GM08714 (cell line): Measurements from ENCODE around the gene CDH23.

Experiments used
- H3K4me3 ChIP-seq: fragments of 200-500 bp; sonication (Bioruptor generic); 2 replicates; pipeline ENCODE4 v1.5.1; 2014; ENCODE audit warnings: mild to moderate bottlenecking, low read length, inconsistent platforms
- ZNF274 ChIP-seq: IDR thresholded peaks from 2 replicates; pipeline ENCODE4 v1.6.1; 2012; ENCODE audit warnings: mild to moderate bottlenecking, low read depth, low read length

The CDH23 gene

DNA sequence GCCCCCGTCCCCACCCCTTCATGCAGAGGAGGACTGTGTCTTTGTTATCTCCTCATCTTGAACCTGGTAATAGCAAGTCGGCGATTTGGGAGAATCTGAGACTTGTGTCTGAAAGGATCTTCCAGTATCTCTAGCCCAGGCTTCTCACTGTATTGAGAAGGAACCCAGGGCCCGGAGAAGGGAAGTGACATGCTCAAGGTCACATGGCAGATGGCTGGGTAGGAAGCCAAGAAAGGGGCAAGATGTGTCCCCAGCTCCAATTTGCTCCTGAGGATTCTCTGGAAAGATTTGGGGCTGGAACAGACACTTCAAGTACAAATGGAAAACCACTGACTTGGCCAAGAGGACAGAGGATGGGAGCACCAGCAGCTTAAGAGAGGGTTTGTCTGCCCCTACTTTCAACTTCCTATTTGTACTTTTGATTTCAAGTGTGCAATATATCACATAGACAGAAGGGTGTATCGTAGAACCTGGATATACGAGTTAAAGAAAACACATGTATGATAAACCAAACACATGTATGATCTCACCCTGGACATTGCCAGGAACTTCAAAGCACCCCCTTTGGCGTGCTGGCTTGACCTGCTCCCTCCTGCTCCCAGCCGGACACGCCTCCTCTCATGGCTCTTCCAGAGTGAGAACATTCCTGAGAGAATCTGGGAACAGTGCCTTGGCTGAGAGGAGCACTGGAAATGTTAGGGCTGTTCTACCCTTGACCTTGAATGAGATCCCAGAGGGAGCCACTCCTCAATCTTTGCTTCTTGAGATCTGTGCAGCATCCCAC lies 79.7 kb downstream of the CDH23 start:
- no peak overlapping the region for H3K4me3 ChIP-seq
- TF ChIP-seq ZNF274, result no peak

DNA sequence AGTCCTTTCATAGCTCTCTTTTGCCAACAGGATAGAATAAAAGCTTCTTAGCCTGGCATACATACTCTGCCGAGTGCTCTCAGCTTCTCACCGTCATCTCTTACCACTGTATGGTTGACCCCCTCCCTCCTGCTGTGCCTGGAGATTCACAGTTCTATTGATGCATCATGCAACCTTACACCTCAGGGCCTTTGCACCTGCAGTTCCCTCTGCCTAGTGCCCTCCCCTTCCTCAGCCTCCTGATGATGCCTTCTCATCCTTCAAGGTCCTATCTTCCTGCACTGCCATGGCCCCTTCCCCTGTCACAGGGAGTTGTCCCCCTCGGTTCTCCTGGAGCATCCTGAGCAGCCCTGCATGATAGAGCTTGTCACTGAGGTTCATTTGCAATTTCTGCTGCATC lies 81.5 kb downstream of the CDH23 start:
- H3K4me3 ChIP-seq, result no peak overlapping the region
- no peak for TF ChIP-seq ZNF274

DNA sequence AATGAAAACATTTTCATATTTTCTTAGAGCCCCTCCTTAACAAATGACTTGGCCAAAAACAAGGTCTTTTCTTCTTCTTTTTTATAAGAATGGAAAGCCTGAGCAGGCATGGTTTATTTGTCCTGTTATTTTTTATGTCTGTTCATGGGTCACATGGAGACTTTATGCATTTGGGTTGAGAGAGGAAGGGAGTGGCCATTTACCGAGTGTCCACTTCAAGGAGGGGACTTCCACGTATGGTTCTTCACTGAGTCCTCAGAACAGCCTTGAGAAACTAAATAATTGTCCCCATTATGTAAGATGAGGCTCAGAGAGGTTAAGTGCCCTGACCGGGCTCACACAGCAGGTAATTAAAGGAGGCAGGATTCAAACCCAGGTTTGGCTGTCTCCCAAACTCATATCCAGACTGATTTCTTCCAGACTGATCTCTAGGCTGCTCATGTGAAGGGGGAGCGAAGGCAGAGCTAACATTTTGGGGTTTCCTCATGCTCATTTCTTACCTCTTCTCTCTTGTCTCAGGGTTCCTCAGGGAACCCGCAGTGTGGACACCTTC lies 82.2 kb downstream of the CDH23 start:
- TF ChIP-seq ZNF274, result no peak
- no peak overlapping the region for H3K4me3 ChIP-seq

GRCh38 chr10:71479831-71480230 lies 83.1 kb downstream of the CDH23 start:
- no peak for TF ChIP-seq ZNF274
- no peak overlapping the region for H3K4me3 ChIP-seq

DNA sequence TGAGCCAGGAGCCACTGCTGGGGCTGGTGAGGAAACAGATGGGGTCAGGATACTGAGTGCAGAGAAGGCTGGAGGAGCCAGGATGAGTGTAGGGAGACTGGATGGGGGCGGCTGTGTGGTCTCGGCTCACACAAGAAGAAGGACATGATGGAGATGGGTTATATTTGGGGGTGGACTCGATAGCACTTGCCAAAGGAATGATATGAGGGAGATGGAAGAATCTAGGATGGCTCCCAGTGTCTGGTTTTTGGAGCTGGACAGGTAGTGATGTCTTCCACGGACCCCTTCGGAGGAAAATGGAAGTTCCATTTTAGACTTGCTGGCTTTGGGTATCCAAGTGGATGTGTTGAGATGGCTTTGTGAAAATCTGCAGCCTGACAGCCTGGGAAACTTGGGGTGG lies 83.9 kb downstream of the CDH23 start:
- H3K4me3 ChIP-seq, result no peak overlapping the region
- TF ChIP-seq ZNF274, result no peak

GRCh38 chr10:71481746-71482410 lies 85.2 kb downstream of the CDH23 start:
- TF ChIP-seq ZNF274, result no peak

GRCh38 chr10:71482620-71483019 lies 85.9 kb downstream of the CDH23 start:
- no peak for TF ChIP-seq ZNF274
- no peak overlapping the region for H3K4me3 ChIP-seq

More at GRCh38 chr10:71481746-71482410, 85.2 kb downstream of the CDH23 start:
- H3K4me3 ChIP-seq, result no peak overlapping the region

- TF ChIP-seq ZNF274, result no peak
- H3K4me3 ChIP-seq, result no peak overlapping the region
These were observed 86.4 kb downstream of the CDH23 start for GRCh38 chr10:71483135-71483534.

GRCh38 chr10:71483885-71484751 lies 87.4 kb downstream of the CDH23 start:
- no peak for TF ChIP-seq ZNF274

DNA sequence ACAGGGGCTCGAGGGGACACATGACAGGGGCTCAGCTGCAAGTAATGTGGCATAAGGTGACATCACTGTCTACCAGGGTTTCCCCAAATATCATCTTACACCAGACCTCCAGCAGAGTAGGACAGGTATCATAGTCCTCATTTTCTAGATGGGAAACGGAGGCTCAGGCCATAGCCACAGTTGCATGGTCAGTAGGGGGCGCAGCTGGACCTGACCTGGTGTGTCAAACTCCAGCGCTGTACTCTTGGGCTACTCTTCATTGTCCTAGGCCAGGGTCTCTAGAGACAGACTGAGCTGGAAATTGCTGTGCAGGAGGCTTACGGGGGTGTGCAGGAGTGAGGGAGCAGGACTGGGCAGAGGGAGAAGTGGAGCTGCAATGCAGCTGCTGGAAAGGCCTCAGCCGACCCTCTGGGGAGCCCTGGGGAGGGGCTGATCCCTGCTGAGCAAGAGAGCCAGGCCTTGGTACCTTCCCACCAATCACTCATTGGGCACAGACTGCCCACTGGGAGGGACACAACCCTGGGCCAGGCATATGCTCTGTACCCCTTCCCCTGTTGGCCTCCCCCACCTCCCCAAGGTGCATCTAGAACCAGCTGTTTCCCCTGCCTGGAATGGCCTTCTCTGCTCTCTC lies 89.9 kb downstream of the CDH23 start:
- TF ChIP-seq ZNF274, result no peak
- H3K4me3 ChIP-seq, result no peak overlapping the region

More at GRCh38 chr10:71483885-71484751, 87.4 kb downstream of the CDH23 start:
- H3K4me3 ChIP-seq, result no peak overlapping the region

- no peak for TF ChIP-seq ZNF274
- H3K4me3 ChIP-seq, result no peak overlapping the region
These were observed 91.0 kb downstream of the CDH23 start for GRCh38 chr10:71487726-71488125.

- H3K4me3 ChIP-seq, result no peak overlapping the region
- TF ChIP-seq ZNF274, result no peak
These were observed 92.4 kb downstream of the CDH23 start for GRCh38 chr10:71489077-71489476.

- H3K4me3 ChIP-seq, result no peak overlapping the region
- no peak for TF ChIP-seq ZNF274
These were observed 96.2 kb downstream of the CDH23 start for GRCh38 chr10:71492872-71493271.

- TF ChIP-seq ZNF274, result no peak
- H3K4me3 ChIP-seq, result no peak overlapping the region
These were observed 97.0 kb downstream of the CDH23 start for GRCh38 chr10:71493741-71494140.
